PC-3 (cell line): ENCODE results near the gene TMTC2.

Experiments used
- EZH2phosphoT487 ChIP-seq: fragments of 300-600 bp; sonication (generic); IDR thresholded peaks from 2 replicates; pipeline ENCODE4 v1.6.1; 2018; ENCODE audit warnings: mild to moderate bottlenecking, antibody characterized with exemption, low read length, borderline replicate concordance
- TF ChIP-seq, protein P1 (sequence below): fragments of 300-600 bp; sonication (generic); conservative IDR thresholded peaks from 2 replicates; pipeline ENCODE4 v1.5.1; 2017; ENCODE audit warnings: antibody characterized with exemption, low read depth, mild to moderate bottlenecking, low read length

DNA sequence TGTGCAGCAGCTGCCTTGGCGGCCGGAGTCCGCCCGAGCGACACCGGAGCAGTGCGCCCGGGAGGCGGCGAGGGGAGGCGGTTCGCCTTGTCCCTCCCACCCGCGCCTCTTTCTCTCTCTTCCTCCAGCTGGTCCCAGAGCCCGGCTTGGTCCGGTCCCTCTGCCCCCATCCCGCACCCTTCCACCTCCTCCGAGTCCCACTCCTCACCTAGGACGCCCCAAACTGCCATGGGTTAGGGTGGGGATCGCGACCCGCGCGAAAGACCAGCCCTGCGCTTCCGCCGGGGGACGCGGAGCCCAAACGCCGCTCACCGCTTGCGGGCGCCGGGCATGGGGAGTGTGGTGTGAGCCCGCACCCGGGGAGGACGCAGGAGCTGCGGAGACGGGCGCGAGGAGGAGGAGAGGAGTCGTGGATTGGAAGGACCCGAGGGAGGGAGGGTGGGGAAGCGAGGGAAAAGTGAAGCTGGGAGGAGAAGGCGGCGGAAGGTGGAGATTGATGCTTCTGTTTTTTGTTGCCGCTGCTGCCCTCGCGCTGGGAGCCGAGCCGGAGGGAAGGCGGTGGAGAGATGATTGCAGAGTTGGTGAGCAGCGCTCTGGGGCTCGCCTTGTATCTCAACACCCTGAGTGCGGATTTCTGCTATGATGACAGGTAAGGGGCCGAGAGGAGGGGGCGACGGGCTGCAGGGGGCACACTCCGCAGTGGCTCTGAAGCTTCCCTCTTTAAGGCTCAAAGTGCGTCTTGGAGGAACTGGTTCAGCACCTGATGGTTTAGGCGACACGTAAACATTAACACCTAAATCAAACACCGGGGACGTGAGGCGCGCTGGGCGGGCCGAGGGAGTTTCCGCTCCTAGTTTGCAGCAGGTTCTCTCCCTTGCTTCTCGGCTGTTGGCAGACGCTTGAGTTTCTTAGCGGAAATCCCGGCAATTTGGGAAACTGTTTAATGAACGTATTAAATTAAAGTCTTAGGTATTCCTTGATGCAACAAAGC lies 610 bp downstream of the TMTC2 start:
- TF ChIP-seq, protein P1, sequence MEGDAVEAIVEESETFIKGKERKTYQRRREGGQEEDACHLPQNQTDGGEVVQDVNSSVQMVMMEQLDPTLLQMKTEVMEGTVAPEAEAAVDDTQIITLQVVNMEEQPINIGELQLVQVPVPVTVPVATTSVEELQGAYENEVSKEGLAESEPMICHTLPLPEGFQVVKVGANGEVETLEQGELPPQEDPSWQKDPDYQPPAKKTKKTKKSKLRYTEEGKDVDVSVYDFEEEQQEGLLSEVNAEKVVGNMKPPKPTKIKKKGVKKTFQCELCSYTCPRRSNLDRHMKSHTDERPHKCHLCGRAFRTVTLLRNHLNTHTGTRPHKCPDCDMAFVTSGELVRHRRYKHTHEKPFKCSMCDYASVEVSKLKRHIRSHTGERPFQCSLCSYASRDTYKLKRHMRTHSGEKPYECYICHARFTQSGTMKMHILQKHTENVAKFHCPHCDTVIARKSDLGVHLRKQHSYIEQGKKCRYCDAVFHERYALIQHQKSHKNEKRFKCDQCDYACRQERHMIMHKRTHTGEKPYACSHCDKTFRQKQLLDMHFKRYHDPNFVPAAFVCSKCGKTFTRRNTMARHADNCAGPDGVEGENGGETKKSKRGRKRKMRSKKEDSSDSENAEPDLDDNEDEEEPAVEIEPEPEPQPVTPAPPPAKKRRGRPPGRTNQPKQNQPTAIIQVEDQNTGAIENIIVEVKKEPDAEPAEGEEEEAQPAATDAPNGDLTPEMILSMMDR: no peak
- no peak for TF ChIP-seq EZH2phosphoT487
